Activated CD4-positive, alpha-beta T cell treated with anti-CD3 and anti-CD28 coated beads, Interleukin-2, amount 50 U/mL, for 24 hours (primary cell): Measurements from ENCODE around the gene PCYT1A.
A peak's percentile ranks its signal among the peaks of the same experiment; 100 is the strongest.
"Not testable (repeated sequence)": the region's sequence is repeated elsewhere in the genome, so short reads cannot be mapped to it uniquely, and the experiment has no call there.

Experiments
- DNase-seq, 2 donors: peaks; one replicate each; pipeline ENCODE4 v3.0.0-alpha.2; 2020; ENCODE audit warnings: low read depth in 1 of 2, low spot score in 1 of 2

Gene PCYT1A

GRCh38 chr3:196287440-196288140 is at the start of gene PCYT1A:
Gene PCYT1A (minus strand): TSS chr3:196287726. CDS start chr3:196270531, 17,195 bp downstream.
- peak; percentile 52 to 79 for DNase-seq

DNA sequence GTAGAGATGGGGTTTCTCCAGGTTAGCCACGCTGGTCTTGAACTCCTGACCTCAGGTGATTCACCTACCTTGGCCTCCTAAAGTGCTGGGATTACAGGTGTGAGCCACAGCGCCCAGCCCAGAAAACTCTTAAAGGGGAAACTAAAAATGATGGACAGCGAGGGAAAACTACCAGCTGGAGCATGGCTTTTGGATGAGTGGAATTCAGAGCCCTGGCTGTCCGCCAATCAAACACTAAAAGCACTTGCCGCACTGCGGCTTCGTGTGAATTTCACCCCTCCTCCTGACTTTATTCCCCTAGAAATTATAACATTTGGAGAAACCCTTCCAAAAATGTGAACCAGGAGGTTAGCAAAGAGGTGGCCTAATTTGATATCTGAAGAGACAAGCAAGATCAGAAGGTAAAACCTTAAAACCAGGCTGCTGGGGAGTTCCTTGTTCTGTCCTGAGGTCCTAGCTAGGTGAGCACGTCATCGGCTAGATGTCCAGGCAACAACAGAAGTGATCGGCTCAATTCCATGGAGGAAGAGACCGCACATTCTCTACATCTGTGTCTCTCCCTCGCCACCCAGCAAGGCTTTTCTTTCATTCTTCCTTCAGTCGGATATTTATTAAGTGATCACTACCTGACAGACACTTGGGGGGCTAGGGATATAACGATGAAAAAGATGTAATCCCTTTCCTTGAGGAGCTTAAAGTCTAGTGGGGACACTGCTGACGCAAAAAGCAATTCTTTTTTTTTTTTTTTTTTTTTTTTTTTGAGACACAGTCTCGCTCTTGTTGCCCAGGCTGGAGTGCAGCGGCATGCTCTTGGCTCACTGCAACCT is 49.0 kb upstream of the PCYT1A start:
- DNase-seq: no peak

DNA sequence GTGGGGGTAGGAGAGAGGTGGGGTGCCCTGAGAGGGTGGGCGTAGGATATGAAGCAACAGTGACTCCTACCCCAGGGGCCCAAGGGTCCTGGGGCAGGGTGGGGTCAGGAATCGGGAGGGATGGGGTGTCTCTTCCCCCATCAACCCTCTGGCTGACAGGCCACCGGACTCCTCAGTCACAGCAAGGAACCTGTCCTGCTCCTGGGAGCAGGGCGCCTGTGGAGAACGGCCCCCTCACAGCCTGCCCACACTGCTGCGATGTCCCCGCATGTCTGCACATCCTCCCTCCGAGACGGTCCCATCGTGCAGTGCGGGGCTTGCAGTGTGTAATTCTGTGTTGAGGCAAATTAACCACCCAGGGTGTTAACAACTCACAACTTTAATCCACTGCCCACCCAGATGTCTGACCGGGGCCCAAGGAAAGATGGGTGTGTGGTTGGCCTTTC is 48.0 kb upstream of the PCYT1A start:
- no peak for DNase-seq

DNA sequence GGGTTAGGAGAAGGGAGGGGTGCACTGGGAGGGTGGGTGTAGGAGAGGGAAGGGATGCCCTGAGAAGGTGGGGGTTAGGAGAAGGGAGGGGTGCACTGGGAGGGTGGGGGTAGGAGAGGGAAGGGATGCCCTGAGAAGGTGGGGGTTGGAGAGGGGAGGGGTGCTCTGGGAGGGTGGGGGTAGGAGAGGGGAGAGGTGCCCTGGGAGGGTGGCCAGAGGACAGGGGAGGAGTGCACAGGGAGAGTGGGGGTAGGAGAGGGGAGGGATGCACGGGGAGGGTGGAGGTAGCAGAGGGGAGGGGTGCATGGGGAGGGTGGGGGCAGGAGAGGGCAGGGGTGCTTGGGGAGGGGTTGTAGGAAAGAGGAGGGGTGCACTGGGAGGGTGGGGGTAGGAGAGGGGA is 47.5 kb upstream of the PCYT1A start:
- no peak for DNase-seq

- DNase-seq: no peak
Measured at GRCh38 chr3:196332168-196332567, 44.6 kb upstream of the PCYT1A start.

DNA sequence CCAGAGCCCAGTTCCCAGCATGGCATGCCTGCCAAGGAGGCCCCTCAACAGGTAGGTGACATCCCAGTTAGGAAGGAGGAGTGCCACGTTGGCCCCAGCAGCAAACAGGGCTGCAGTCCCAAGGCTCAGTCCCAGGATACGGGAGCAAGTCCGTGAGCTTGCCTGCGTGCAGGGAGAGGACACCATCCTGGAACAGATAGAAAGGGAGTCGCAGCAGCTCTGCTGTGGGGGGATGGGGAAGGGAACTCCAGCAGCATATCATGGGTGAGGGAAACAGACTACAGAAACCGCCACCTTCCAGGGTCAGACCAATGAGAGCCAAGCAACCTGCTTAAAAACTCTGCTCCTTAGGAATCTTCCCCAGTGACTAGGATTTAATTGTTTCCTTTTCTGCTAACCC is 39.9 kb upstream of the PCYT1A start:
- DNase-seq: no peak

DNA sequence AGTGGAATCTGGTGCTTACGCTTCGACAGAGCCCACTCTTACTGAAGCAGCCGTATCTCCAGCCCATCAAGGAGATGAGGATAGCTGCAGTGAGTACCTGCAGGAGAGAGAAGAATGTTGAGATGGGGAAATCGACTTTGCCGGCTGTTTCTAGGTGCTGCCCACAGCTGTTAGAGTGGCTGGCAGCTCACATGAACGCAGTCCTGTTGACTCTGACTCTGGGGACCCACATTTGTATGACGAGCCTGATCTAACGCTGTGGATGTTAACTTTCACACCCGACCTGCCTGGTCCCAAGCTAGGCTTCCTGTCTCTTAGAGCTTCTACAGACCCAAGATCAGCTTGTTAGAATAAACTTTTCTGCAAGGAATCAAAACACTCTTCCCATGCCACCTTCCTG is 39.4 kb upstream of the PCYT1A start:
- DNase-seq: no peak

DNA sequence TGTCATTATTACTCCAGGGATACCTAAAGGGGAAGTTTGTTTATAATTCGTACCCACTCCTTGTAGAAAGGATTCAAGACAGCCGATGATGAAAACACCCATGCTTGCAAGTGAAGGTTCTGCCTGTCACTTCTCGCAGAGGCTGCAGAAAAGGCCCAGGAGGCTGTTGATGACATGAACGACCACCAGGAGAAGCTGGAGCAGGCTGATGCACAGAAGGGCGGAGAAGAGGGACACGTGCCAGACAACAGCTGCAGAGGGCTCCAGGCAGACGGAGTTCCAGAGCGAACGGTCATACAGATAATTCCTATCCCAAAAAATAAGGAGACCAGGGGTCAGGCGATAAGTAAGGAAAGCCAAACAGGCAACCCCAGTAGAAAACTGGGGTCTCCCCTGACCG is 36.2 kb upstream of the PCYT1A start:
- DNase-seq: no peak

GRCh38 chr3:196323016-196323415 is 35.5 kb upstream of the PCYT1A start:
- no peak for DNase-seq

- DNase-seq: no peak
Measured at GRCh38 chr3:196321162-196321561, 33.6 kb upstream of the PCYT1A start.

DNA sequence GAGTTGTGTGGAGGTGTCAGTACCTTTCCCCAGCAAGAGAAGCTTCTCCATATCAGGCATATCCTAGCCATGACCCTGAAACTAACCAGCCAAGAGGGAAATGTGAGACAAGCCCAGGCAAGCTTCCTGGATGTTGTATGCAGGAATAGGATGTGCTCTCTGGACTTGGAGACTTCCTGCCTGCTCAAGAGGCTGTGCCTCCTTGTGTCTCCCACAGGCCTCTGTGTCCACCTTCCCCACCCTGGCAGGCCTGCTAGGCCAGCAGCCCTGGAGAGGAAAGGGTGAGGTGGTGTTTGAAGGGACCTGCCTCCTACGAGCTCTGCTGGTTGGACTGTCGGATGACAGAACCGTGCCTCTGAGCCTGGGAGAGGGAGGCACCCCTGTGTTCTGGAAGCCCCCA is 32.6 kb upstream of the PCYT1A start:
- DNase-seq: no peak

DNA sequence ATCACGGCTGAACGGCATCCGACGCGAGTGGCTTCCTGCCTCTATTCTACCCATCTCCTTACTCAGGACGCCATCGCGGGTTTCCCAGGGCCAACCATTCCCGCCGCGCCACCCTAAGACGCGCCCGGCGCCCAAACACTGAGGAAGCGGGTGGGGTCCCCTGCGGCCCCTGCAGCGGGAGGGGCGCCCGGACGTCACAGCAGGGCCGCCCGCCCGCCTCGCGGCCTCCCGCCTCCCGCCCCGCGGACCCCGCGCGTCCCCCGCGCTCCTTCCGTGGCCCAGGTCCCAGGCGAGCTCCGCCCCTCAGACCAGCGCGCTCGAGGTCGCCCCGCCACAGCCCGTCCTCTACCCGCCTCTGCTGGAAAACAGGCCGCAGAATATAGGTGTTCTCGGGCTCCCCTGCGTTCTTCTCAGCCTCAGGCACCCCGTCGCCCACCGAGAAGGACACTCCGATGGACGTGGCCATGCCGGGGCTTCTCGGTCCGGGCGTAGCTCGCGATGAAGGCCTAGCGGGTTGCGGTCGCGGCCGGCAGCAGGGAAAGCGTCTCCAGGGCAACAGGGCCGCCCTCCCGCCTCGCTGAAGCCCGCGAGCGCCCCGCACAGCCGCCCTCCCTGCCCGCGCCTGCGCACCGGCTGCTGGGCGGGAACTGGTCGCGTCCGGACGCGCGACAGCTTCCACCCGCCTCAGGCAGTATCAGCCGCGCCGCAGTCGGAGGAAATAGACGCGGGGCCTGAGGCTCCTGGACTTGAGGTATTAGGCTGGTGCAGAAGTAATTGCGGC is 30.4 kb upstream of the PCYT1A start, which contains the start of gene DYNLT2B:
Gene DYNLT2B, minus strand, starts transcription at position 554 of the 781 bp plus-strand sequence. Its CDS starts 88 bp downstream, at position 466.
- peak; percentile 74 to 78 for DNase-seq

DNA sequence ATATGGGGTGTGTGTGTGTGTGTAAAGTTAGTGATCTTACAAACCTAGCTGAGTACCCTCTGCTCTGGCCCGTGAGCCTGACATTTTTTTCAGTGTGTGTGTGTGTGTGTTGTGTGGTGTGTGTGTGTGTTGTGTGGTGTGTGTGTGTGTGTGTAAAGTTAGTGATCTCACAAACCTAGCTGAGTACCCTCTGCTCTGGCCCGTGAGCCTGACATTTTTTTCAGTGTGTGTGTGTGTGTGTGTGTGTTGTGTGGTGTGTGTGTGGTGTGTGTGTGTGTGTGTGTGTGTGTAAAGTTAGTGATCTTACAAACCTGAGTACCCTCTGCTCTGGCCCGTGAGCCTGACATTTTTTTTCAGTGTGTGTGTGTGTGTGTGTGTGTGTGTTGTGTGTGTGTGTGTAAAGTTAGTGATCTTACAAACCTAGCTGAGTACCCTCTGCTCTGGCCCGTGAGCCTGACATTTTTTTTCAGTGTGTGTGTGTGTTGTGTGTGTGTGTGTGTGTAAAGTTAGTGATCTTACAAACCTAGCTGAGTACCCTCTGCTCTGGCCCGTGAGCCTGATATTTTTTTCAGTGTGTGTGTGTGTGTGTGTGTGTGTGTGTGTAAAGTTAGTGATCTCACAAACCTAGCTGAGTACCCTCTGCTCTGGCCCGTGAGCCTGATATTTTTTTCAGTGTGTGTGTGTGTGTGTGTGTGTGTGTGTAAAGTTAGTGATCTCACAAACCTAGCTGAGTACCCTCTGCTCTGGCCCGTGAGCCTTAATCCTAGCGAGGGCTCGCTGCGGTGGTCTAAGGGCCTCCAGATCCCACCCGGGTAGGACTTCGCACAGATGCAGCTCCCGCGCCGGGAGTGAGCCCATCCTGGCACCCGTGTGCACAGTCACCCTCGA is 29.5 kb upstream of the PCYT1A start:
- DNase-seq: not testable (repeated sequence)

GRCh38 chr3:196315821-196316220 is 28.3 kb upstream of the PCYT1A start:
- DNase-seq: no peak

GRCh38 chr3:196314597-196314996 is 27.1 kb upstream of the PCYT1A start:
- DNase-seq: no peak

GRCh38 chr3:196314086-196314485 is 26.6 kb upstream of the PCYT1A start:
- DNase-seq: not testable (repeated sequence)

DNA sequence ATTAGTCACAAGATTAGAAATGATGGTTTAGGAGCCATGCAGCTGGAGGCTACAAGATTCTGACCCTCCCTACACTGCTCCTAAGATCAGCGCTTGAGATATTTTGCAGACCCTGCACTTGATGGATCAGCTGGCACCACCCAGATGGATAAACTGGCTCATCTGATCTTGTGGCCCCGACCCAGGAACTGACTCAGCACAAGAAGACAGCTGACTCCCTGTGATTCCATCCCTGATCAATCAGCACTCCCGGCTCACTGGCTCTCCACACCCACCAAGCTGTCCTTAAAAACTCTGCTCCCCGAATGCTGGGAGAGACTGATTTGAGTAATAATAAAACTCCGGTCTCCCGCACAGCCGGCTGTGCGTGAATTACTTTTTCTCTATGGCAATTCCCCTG is 15.4 kb upstream of the PCYT1A start:
- DNase-seq: not testable (repeated sequence)

- not testable (repeated sequence) for DNase-seq
Measured at GRCh38 chr3:196302551-196302950, 15.0 kb upstream of the PCYT1A start.

DNA sequence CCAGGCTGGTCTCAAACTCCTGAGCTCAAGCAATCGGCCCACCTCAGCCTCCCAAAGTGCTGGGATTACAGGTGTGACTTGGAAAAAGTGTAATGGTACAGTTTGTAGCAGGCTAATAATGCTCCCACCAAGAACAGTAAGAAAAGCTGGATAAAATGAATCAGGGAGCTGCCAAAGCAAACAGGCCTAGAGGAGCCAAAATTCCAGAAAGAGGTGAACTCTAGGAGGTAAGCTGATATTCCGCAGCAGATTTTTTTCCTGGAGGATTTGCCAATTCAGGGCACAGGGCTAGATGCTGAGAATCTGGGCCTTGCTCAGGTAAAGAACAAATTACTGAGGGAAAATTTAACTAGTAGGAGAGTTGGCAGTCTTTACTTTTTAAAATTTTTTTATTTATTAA is 11.0 kb upstream of the PCYT1A start:
- DNase-seq: no peak

- DNase-seq: no peak
Measured at GRCh38 chr3:196292286-196292923, 4.9 kb upstream of the PCYT1A start.
